Dendritic cell treated with granulocyte-macrophage colony-stimulating factor and Interleukin-4, amounts not matched to agents 40 ng/mL and 50 ng/mL, for 4 days (primary cell): Measurements from ENCODE around the gene GNPTG.

Source experiments
- H3K27ac Mint-ChIP-seq: one replicate; pipeline ENCODE4 v1.8.0; 2022; ENCODE audit warnings: mild to moderate bottlenecking, mixed read lengths
- H3K27me3 Mint-ChIP-seq: one replicate; pipeline ENCODE4 v1.8.0; 2022; ENCODE audit warnings: mild to moderate bottlenecking, mixed read lengths
- H3K36me3 Mint-ChIP-seq: one replicate; pipeline ENCODE4 v1.8.0; 2022; ENCODE audit warnings: low read depth, mixed read lengths
- H3K4me1 Mint-ChIP-seq: one replicate; pipeline ENCODE4 v1.8.0; 2022; ENCODE audit warnings: low read depth, mixed read lengths
- H3K4me3 Mint-ChIP-seq: one replicate; pipeline ENCODE4 v1.8.0; 2022; ENCODE audit warnings: mild to moderate bottlenecking, moderate library complexity, mixed read lengths
- H3K9me3 Mint-ChIP-seq: one replicate; pipeline ENCODE4 v1.8.0; 2022; ENCODE audit warnings: mixed read lengths
- intact Hi-C: fragments of 100-400 bp; cut with micrococcal nuclease; formaldehyde crosslinking; loops from one replicate; pipeline ENCODE4 v1.15.0; 2022

GNPTG gene

DNA sequence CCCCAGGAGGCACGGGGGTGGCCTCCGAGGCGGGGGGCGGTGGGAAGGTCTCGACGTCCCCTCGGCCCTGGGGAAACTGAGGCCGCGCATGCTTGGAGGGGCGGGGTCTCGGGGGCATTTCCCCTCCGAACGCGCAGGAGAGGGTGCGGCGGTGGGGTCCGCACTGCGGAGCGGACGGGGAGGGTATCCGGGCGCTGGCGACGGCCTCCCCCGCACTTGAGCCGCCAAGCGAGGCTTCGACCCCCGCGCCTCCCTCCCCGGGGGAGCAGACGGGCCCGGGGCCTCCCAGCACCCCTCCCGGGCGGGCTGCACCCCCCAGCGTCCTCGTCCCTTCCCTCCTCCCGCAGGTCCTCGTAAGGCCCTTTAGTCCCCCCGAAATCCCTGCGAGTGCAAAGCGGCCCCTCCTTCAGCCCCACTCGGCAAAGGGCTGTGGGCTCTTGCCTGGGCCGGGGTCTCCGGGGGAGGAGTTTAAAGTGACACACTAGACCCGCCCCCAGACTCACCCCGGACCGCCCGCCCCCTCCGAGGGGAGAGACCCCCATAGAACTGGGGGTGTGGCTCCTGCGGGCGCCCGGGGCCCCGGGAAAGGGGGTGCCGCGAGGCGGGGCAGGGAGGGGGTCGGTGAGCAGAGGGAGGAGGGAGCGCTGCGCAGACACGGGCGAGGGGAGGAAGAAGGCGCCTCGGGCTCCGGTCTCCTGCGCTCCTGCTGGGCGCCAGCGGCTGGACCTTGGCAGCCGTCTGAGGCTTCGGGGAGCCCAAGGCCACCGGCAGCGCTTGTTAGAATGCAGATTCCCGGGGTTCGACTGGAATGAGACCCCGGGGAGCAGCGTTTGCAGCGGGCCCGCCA, 17.7 kb upstream of the GNPTG start:
- peaks cover 70% of the 10 kb centered on the region for H3K27me3 Mint-ChIP-seq
- no peaks in the 10 kb centered on the region for H3K9me3 Mint-ChIP-seq
- peaks cover 22% of the 10 kb centered on the region for H3K4me1 Mint-ChIP-seq
- H3K27ac Mint-ChIP-seq = no peak overlapping the region
- no peaks in the 10 kb centered on the region for H3K36me3 Mint-ChIP-seq
- intact Hi-C loops = no loop called here
- H3K4me3 Mint-ChIP-seq = no peak overlapping the region

DNA sequence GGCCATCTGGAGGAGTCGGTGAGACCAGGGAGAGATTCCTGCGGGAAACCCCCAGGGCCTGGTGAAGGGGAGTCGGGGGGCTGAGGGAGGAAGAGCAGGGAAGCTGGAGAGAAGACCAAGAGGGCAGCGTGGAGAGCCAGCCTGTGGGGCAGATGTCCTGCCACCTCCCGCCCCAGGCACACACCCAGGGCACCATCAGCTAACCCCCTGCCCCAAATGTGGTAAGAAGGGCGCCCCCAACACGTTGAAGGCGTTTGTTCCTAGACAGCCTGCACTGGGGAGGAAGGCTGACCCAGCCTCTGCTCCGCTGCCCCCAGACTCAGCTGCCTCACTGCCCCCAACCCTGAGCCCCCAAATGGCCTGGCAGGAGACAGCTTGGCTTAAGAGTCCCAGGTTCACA, 17.0 kb upstream of the GNPTG start:
- Mint-ChIP-seq H3K9me3 (no peaks in the 10 kb centered on the region), H3K4me1 (peaks cover 22% of the 10 kb centered on the region), H3K36me3 (no peaks in the 10 kb centered on the region), H3K4me3 (no peak overlapping the region), H3K27me3 (peaks cover 70% of the 10 kb centered on the region), H3K27ac (no peak overlapping the region)
- intact Hi-C loops = no loop called here

DNA sequence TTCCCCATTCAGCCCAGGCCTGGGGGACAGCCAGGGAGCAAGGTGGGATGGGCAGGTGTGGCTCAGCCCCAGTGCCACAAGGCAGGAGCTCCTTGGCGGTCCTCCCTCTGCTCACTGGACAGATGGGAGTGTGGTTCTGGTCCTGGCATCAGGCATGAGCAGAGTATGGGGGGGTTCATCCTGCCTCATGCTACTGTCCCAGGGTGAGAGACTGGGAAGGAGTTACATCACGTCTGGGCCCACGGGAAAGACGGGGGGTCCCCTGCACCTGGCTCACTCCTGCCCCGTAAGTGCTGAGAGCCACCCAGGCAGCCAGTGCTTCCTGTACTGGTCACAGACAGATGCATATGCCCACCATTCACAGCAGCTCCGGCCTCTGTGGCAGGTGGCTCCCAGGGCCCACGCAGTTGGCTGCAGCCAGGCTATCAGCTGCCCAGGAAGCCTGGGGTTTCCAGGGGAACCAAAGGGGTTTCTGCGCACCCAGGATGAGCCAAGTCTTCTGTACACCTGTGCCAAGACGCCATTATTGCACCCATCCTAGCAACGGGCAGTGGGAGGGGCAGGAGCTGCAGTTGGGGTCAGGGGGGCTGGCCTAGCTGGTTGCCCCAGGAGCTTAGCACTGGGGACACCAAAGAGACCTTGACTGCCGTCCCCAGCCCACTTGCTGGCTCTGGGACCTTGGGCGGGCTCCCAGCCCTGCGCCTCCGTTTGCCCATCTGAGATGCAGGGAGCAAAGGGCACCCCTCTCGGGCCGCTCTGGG, 16.3 kb upstream of the GNPTG start:
- intact Hi-C loops = no loop called here
- H3K27me3 Mint-ChIP-seq = peaks cover 67% of the 10 kb centered on the region
- no peaks in the 10 kb centered on the region for H3K9me3 Mint-ChIP-seq
- H3K36me3 Mint-ChIP-seq = no peaks in the 10 kb centered on the region
- H3K4me3 Mint-ChIP-seq = no peak overlapping the region
- H3K4me1 Mint-ChIP-seq = peaks cover 22% of the 10 kb centered on the region
- no peak overlapping the region for H3K27ac Mint-ChIP-seq

DNA sequence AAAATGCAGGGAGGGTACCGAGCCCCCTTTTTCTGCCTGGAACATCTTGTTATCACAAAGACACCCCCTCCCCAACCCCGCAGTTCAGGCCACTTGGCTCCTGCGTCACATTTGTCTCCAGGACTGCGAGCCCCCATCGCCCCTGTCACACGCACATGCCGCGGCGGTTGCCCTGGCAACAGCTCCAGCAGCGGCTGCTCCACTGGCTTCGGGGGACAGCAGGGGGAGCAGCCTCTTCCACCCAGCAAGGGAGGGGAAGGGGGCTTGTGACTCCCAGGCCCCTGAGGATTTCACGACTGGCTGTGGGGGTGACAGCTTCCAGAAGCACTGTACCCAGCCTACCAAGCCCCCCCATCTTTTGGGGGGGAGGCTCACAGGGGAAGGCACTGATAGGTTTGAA, 15.7 kb upstream of the GNPTG start:
- H3K36me3 Mint-ChIP-seq = no peaks in the 10 kb centered on the region
- no peak overlapping the region for H3K4me3 Mint-ChIP-seq
- H3K9me3 Mint-ChIP-seq = no peaks in the 10 kb centered on the region
- H3K4me1 Mint-ChIP-seq = peaks cover 22% of the 10 kb centered on the region
- H3K27ac Mint-ChIP-seq = no peak overlapping the region
- H3K27me3 Mint-ChIP-seq = peaks cover 64% of the 10 kb centered on the region
- intact Hi-C loops = no loop called here

DNA sequence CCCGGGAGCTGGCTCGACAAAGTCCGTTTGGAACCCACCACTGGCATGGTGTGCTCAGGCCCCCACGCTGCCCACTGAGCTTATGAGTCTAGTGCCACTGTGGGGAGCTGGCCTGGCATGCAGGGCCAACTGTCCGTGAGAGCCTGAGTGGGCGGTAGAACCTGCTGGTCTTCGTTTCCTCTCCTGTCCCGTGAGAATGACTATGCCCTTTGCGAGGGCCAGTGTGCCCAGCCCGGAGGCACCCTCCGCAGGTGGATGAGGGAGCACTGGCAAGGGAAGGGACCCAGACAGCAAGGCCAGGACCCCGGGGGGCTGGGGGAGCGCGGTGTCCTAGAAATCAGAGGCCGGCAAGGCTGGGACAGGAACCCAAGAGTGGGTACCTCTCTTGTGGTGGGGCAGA, 15.1 kb upstream of the GNPTG start:
- H3K4me1 Mint-ChIP-seq = peaks cover 16% of the 10 kb centered on the region
- no peak overlapping the region for H3K27ac Mint-ChIP-seq
- intact Hi-C loops = no loop called here
- H3K27me3 Mint-ChIP-seq = peaks cover 64% of the 10 kb centered on the region
- no peaks in the 10 kb centered on the region for H3K9me3 Mint-ChIP-seq
- H3K36me3 Mint-ChIP-seq = no peaks in the 10 kb centered on the region
- no peak overlapping the region for H3K4me3 Mint-ChIP-seq

DNA sequence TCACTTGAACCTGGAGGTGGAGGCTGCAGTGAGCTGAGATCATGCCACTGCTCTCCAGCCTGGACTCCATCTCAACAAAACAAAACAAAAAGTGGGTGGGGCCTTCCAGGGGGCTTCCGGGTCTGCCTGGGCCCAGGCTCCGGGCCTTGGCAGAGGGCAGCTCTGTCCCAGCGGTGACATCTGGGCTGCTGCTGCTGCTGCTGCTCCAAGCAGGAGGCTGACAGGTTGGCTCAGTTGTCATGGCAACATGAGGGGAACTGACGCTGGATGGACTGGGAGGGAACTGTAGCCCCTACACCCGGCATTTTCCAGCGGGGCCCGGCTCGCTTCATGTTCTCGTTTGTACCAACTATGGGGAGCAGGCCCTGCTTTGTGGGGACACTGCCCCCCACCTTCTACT, 14.2 kb upstream of the GNPTG start:
- Mint-ChIP-seq H3K4me3 (no peak overlapping the region), H3K27ac (no peak overlapping the region), H3K27me3 (peaks cover 64% of the 10 kb centered on the region), H3K4me1 (peaks cover 13% of the 10 kb centered on the region), H3K9me3 (no peaks in the 10 kb centered on the region), H3K36me3 (no peaks in the 10 kb centered on the region)
- intact Hi-C loops = no loop called here

DNA sequence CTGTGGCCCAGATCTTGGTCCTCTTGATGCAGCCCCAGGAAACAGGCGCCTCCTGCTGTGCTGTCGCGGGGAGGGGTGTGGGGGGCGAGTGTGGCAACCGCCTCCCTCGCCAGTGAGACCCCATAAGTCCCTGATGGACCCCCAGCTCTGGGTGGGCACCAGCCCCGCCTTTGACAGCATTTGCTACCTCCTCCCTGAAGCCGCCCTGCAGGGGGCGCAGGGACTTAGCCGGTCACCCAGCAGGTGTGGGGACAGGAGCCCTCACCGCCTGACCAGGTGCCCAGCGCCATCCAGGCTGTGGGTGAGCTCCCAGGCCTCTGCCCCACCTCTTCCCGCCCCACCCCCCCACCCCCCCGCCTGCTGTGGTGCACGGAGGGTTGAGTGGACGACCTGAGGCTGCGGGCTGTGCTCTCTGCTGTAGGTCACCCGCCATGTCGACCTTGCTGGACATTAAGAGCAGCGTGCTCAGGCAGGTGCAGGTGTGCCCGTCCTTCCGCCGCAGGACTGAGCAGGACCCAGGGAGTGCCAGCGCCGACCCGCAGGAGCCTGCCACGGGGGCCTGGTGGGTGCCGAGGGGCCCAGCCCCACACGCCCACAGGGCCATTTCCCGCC, 13.5 kb upstream of the GNPTG start:
- Mint-ChIP-seq H3K4me3 (no peak overlapping the region), H3K27me3 (peaks cover 61% of the 10 kb centered on the region), H3K4me1 (peaks cover 18% of the 10 kb centered on the region), H3K36me3 (no peaks in the 10 kb centered on the region), H3K9me3 (no peaks in the 10 kb centered on the region), H3K27ac (no peak overlapping the region)
- intact Hi-C loops = no loop called here

DNA sequence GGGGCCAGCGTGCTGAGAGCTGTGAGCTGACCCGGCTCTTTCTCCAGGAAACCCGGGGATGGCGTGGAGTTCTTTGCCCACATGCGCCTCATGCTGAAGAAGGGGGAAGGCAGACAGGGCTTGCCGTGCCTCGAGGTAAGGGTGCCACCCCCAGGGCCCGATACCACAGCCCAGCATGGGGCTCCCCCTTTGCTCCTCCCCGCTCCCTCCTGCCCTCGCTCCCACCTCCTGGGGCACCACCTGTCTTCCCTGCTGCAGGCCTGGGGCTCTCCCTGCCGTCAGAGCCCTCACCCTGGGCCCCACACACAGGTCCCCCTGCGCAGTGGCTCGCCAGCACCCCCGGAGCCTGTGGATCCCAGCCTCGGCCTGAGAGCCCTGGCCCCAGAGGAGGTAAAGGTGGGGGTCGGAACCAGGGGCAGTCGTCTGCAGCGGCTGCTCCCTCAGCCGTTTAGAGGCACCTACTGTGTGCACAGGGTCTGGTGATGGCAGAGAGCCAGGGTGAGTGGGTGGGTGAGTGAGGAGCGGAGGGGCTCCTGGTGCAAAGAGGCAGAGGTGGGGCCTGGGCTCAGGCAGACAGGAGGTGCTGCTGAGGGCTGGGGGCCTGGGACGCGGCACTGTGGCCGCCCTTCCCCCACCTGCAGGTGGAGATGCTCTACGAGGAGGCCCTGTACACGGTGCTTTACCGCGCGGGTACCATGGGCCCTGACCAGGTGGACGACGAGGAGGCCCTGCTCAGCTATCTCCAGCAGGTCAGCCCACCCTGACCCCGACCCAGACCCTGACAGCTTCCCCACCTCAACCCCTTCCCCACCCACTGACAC, 12.7 kb upstream of the GNPTG start:
- Mint-ChIP-seq H3K36me3 (no peaks in the 10 kb centered on the region), H3K27ac (no peak overlapping the region), H3K4me1 (peaks cover 26% of the 10 kb centered on the region), H3K4me3 (no peak overlapping the region), H3K27me3 (peaks cover 63% of the 10 kb centered on the region), H3K9me3 (no peaks in the 10 kb centered on the region)
- intact Hi-C loops = no loop called here

DNA sequence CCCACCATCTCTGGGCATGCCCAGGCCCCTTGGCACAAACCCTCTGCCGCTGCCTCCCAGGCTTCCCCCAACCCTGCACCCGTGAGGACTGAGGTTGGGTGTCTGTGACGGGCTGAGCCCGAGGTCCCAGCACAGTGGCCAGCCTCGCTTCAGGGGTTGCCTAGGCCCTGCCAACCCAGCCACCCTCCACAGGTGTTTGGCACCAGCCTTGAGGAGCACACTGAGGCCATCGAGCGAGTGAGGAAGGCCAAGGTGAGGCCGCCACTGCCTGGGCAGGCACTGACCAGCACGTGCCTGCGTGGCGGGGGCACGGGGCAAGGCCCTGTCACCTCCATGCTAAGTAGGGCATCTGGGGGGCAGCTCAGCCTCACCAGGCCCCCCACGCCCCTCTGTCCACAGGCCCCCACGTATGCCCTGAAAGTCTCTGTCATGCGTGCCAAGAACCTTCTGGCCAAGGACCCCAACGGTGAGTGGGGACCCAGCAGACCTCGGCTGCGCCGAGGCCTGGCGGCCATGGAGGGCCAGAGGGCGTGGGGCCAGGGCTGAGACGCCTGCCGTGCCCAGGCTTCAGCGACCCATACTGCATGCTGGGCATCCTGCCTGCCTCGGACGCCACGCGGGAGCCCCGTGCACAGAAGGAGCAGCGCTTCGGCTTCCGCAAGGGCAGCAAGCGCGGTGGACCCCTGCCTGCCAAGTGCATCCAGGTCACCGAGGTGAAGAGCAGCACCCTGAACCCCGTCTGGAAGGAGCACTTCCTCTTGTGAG, 10.8 kb upstream of the GNPTG start:
- H3K27ac Mint-ChIP-seq = no peak overlapping the region
- peaks cover 24% of the 10 kb centered on the region for H3K4me1 Mint-ChIP-seq
- intact Hi-C loops = no loop called here
- peaks cover 44% of the 10 kb centered on the region for H3K27me3 Mint-ChIP-seq
- H3K9me3 Mint-ChIP-seq = no peaks in the 10 kb centered on the region
- no peaks in the 10 kb centered on the region for H3K36me3 Mint-ChIP-seq
- no peak overlapping the region for H3K4me3 Mint-ChIP-seq

DNA sequence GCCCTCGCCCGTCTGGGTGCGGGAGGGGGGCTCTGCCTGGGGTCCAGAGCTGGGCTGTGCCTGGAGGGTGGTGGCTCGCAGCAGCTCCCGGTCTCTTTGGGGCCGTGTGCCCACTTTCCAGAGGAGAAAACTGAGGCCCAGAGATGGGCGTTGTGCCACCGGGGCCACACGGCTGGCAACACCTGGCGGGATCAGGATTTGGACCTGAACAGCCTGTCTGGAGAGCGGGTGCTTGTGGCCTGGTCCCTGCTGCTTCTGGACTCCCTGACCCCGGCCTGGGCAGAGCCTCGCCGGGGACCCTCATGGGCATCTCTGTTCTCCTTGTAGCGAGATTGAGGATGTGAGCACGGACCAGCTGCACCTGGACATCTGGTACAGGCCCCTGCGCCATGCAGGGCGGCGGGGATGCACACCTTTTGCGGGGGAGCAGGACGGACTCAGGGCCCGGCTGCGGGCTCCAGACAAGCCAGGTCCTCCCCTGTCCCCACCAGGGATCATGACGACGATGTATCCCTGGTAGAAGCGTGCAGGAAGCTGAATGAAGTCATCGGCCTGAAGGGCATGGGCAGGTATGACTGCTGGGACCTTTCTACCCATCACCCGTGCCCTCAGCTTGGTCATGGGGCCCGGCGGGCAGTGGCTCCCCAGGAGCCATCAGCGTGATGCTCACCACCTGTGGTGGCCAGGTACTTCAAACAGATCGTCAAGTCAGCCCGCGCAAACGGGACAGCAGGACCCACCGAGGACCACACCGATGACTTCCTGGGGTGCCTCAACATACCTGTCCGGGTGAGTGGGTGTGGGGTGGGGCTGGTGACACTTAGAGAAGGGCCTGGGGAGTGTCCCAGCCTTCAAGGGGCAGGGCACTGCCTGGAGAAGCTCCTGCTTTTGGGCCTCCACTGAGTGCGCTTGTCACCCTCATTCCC, 10.0 kb upstream of the GNPTG start:
- H3K4me1 Mint-ChIP-seq = peaks cover 24% of the 10 kb centered on the region
- no peak overlapping the region for H3K4me3 Mint-ChIP-seq
- H3K27me3 Mint-ChIP-seq = peaks cover 36% of the 10 kb centered on the region
- no peak overlapping the region for H3K27ac Mint-ChIP-seq
- H3K36me3 Mint-ChIP-seq = no peaks in the 10 kb centered on the region
- intact Hi-C loops = no loop called here
- no peaks in the 10 kb centered on the region for H3K9me3 Mint-ChIP-seq

DNA sequence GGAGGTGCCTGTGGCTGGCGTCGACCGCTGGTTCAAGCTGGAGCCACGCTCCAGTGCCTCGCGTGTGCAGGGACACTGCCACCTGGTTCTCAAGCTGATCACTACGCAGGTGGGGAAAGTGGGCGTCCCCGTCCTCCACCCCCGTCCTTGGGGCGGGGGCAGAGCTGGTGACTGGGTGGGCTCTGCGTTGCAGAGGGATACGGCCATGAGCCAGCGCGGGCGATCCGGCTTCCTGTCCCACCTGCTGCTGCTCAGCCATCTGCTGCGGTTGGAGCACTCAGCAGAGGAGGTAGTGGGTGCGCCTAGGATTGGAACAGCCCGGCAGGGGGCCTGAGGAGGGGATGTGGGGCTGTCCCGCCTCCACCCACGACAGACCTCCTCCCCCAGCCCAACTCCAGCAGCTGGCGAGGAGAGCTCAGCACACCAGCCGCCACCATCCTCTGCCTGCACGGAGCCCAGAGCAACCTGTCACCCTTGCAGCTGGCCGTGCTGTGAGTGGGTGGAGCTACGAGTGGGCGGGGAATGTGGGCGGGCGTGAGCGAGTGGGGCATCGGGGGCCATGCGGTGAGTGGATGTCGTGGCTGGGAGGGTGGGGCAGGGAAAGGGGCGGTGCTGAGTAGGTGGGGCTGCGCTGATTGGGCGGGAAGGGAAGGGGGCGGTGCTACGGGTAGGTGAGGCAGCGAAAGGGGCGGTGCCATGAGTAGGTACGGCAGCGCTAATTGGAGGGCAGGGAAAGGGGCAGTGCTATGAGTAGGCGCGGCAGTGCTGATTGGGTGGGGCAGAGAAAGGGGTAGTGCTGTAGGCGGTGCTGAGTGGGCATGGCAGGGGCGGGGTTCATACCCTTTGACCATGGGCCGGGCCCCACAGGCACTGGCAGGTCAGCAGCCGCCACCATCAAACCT, 9.0 kb upstream of the GNPTG start:
- Mint-ChIP-seq H3K27ac (peak overlapping the region; percentile 71), H3K27me3 (peaks cover 26% of the 10 kb centered on the region), H3K36me3 (peaks cover 8% of the 10 kb centered on the region), H3K4me3 (peak overlapping the region; percentile 64), H3K4me1 (peaks cover 24% of the 10 kb centered on the region), H3K9me3 (no peaks in the 10 kb centered on the region)
- intact Hi-C loops = no loop called here
